Right atrium auricular region (tissue), 2 donors: ENCODE data around the gene AGTPBP1. TPM values are rescaled to one million over a fixed set of nuclear protein-coding genes. Genes with fewer than 3 reads are reported as not detected.
"Not testable (repeated sequence)": the region's sequence is repeated elsewhere in the genome, so short reads cannot be mapped to it uniquely, and the experiment has no call there.

Source experiments
- DNase-seq: peaks from one replicate; pipeline ENCODE4 v3.0.0-alpha.2; 2019; ENCODE audit warnings: low spot score
- H3K27ac ChIP-seq, 2 donors: fragments of 200-600 bp; sonication (generic); 1 replicate in 1 of 2; 2 replicates in 1 of 2; pipeline ENCODE4 v1.5.1; 2016 to 2019
- H3K27me3 ChIP-seq, 2 donors: fragments of 200-600 bp; sonication (generic); one replicate each; pipeline versions ENCODE4 v1.5.1 to v1.6.0; 2017 to 2019
- H3K36me3 ChIP-seq: fragments of 200-600 bp; sonication (generic); one replicate; pipeline ENCODE4 v1.5.1; 2016
- H3K4me1 ChIP-seq, 2 donors: fragments of 200-600 bp; sonication (generic); one replicate each; pipeline versions ENCODE4 v1.5.1 to v1.6.0; 2017 to 2019
- H3K4me3 ChIP-seq, 2 donors: fragments of 200-600 bp; sonication (generic); 1 replicate in 1 of 2; 2 replicates in 1 of 2; pipeline ENCODE4 v1.5.1; 2017 to 2019; ENCODE audit warnings: mild to moderate bottlenecking in 1 of 2, moderate library complexity in 1 of 2
- H3K9me3 ChIP-seq, 2 donors: fragments of 200-600 bp; sonication (generic); one replicate each; pipeline ENCODE4 v1.5.1; 2019
- total RNA-seq, 2 donors: library from RNA; depleted of rRNA; stranded (reverse); fragments of >200 nt; gene quantifications; one replicate each; pipeline ENCODE4 v1.1.0, GENCODE V29; 2016
- TF ChIP-seq, protein P1 (sequence below), 2 donors: fragments of 200-600 bp; sonication (generic); IDR thresholded peaks; one replicate each; pipeline ENCODE4 v1.5.1; 2019; ENCODE audit warnings: antibody characterized with exemption in 2 of 2

AGTPBP1 gene
- total RNA-seq, 2 donors from 2014 or later, result 34.1 to 53.2 TPM

GRCh38 chr9:85727500-85727899, 14.3 kb downstream of the AGTPBP1 start:
- no peaks in the 10 kb centered on the region for H3K9me3 ChIP-seq
- TF ChIP-seq, protein P1, sequence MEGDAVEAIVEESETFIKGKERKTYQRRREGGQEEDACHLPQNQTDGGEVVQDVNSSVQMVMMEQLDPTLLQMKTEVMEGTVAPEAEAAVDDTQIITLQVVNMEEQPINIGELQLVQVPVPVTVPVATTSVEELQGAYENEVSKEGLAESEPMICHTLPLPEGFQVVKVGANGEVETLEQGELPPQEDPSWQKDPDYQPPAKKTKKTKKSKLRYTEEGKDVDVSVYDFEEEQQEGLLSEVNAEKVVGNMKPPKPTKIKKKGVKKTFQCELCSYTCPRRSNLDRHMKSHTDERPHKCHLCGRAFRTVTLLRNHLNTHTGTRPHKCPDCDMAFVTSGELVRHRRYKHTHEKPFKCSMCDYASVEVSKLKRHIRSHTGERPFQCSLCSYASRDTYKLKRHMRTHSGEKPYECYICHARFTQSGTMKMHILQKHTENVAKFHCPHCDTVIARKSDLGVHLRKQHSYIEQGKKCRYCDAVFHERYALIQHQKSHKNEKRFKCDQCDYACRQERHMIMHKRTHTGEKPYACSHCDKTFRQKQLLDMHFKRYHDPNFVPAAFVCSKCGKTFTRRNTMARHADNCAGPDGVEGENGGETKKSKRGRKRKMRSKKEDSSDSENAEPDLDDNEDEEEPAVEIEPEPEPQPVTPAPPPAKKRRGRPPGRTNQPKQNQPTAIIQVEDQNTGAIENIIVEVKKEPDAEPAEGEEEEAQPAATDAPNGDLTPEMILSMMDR (IDR thresholded peaks at IDR 0.05), result no peak
- H3K27ac ChIP-seq, result no peak overlapping the region
- no peak for DNase-seq
- peaks cover 0 to 23% of the 10 kb centered on the region in 2 donors for H3K4me1 ChIP-seq
- H3K4me3 ChIP-seq, result no peak overlapping the region
- H3K27me3 ChIP-seq, result no peaks in the 10 kb centered on the region
- no peaks in the 10 kb centered on the region for H3K36me3 ChIP-seq

DNA sequence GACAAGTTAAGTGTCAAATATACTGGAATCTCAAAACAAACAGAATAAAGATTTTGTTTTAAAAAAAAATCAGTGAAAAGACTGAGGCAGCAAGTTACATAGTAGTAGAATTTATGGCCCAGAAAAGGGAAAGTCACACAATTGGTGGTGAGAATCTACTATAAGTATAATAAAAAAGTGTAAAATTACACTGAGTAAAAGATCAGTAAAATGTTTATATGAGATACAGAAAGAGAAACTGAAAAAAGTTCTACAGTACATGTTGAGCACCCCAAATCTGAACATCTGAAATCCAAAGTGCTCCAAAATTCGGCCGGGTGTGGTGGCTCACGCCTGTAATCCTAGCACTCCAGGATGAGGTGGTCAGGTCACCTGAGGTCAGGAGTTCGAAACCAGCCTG, 15.0 kb downstream of the AGTPBP1 start:
- H3K27me3 ChIP-seq, result no peaks in the 10 kb centered on the region
- TF ChIP-seq, protein P1 (IDR thresholded peaks at IDR 0.05), result no peak
- H3K4me3 ChIP-seq, result no peak overlapping the region
- no peaks in the 10 kb centered on the region for H3K36me3 ChIP-seq
- H3K9me3 ChIP-seq, result no peaks in the 10 kb centered on the region
- DNase-seq, result no peak
- peaks cover 0 to 23% of the 10 kb centered on the region in 2 donors for H3K4me1 ChIP-seq
- H3K27ac ChIP-seq, result no peak overlapping the region

DNA sequence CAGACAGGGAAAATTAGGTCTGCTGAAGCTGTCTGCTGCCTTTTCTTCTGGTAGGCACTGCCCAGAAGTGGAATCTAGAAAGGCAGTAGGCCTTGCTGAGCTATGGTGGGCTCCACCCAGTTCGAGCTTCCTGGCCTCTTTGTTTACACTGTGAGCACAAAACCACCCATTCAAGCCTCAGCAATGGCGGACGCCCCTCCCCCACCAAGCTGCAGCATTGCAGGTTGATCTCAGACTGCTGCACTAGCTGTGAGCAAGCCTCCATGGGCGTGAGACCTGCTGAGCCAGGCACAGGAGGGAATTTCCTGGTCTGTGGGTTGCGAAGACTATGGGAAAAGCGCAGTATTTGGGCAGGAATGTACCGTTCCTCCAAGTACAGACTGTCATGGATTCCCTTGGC, 18.5 kb downstream of the AGTPBP1 start:
- TF ChIP-seq, protein P1 (IDR thresholded peaks at IDR 0.05), result no peak
- Histone ChIP-seq H3K27me3 (no peaks in the 10 kb centered on the region), H3K4me3 (no peak overlapping the region), H3K4me1 (peaks cover 0 to 5% of the 10 kb centered on the region in 2 donors), H3K9me3 (no peaks in the 10 kb centered on the region), H3K27ac (no peak overlapping the region), H3K36me3 (no peaks in the 10 kb centered on the region)
- no peak for DNase-seq

- H3K4me1 ChIP-seq, H3K27ac ChIP-seq, H3K36me3 ChIP-seq, H3K4me3 ChIP-seq, H3K9me3 ChIP-seq, DNase-seq, H3K27me3 ChIP-seq: not testable (repeated sequence)
Measured at GRCh38 chr9:85719411-85719810, 22.3 kb downstream of the AGTPBP1 start.

DNA sequence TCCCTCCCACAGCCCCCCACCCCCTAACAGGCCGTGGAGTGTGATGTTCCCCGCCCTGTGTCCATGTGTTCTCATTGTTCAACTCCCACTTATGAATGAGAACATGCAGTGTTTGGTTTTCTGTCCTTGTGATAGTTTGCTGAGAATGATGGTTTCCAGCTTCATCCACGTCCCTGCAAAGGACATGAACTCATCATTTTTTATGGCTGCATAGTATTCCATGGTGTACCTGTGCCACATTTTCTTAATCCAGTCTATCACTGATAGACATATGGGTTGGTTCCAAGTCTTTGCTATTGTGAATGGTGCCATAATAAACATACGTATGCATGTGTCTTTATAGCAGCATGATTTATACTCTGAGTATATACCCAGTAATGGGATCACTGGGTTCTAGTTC, 23.9 kb downstream of the AGTPBP1 start:
- H3K27me3 ChIP-seq, H3K4me3 ChIP-seq, H3K36me3 ChIP-seq, H3K4me1 ChIP-seq, DNase-seq, H3K27ac ChIP-seq, H3K9me3 ChIP-seq: not testable (repeated sequence)

DNA sequence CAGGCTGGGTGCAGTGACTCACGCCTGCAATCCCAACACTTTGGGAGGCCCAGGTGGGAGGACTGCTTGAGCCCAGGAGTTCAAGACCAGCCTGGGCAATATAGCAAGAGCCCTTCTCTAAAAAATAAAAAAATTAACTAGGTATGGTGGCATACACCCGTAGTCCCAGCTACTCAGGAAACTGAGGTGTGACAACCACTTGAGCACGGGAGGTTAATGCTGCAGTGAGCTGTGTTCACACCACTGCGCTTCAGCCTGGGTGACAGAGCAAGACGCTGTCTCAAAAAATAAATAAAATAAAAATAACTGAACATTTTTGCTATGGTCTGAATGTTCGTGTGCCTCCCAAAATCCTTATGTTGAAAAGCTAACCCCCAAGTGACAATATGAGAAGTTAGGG, 24.5 kb downstream of the AGTPBP1 start:
- H3K36me3 ChIP-seq, result no peaks in the 10 kb centered on the region
- TF ChIP-seq, protein P1 (IDR thresholded peaks at IDR 0.05), result no peak
- no peak for DNase-seq
- no peak overlapping the region for H3K4me3 ChIP-seq
- H3K27ac ChIP-seq, result no peak overlapping the region
- no peaks in the 10 kb centered on the region for H3K9me3 ChIP-seq
- no peaks in the 10 kb centered on the region for H3K4me1 ChIP-seq
- no peaks in the 10 kb centered on the region for H3K27me3 ChIP-seq

DNA sequence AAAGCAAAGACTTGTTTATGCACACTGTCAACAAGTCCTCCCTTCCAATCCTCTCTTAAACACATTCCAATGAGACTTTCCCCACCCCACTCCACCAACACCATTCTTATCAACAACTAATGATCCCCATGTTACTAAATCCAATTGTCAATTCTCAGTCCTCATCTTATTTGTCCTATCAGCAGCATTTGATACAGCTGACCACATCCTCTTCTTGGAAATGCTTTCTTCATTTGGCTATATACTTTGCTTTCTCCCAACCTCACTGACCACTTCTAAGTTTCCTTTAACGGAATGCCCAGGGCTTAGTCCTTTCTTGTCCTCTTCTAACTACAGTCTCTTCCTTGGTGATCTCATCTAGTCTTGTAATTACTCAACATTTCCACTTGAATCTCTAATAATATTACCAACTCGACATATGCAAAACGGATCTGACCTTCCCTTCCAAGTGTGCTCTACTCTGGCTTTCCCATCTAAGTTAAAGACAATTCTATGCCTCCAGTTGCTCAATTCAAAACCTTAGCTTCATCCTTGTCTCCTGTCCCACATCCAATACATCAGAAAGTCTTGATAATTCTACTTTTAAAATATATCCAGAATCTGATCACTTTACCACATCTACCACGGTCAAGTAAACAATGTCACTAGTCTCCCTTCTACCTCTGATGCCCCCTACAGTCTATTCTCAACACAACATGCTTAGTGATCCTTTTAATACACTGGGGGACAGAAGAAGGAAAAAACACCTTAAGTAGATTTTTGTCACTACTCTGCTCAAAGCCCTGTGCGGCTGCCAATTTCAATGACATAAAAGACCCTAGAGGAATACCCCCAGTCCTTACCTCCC, 25.5 kb downstream of the AGTPBP1 start:
- Histone ChIP-seq H3K27me3 (no peaks in the 10 kb centered on the region), H3K36me3 (no peaks in the 10 kb centered on the region), H3K4me1 (no peaks in the 10 kb centered on the region), H3K9me3 (no peaks in the 10 kb centered on the region), H3K4me3 (no peak overlapping the region), H3K27ac (no peak overlapping the region)
- TF ChIP-seq, protein P1 (IDR thresholded peaks at IDR 0.05), result peak in 1 of 2 donors; percentile 34
- DNase-seq, result no peak
